Testis (tissue), 2 donors: ENCODE data around the gene SLC9A3.

ENCODE experiments used
- CTCF ChIP-seq, 3 experiments: fragments of 450-650 bp in 2 of 3; fragments of 200-600 bp in 1 of 3; sonication (generic) in 1 of 3; IDR thresholded peaks; one replicate each; pipeline ENCODE4 v1.5.1; 2016 to 2019; ENCODE audit warnings: antibody characterized with exemption in 3 of 3, mild to moderate bottlenecking in 2 of 3, moderate library complexity in 1 of 3
- POLR2A ChIP-seq: fragments of 450-650 bp; IDR thresholded peaks from one replicate; pipeline ENCODE4 v1.6.1; 2017; ENCODE audit warnings: antibody characterized with exemption, mild to moderate bottlenecking, moderate library complexity

- TF ChIP-seq CTCF (IDR thresholded peaks at IDR 0.05) (no peak), POLR2A (no peak)
Observed at GRCh38 chr5:532521-533242, 8.4 kb upstream of the SLC9A3 start.
